ENCODE data around the gene BET1.

The BET1 gene

GRCh38 chr7:93958651-93959050, 45.5 kb downstream of the BET1 start:
- H3K4me3 ChIP-seq (ENCODE audit: low read depth, low read length) = no peak overlapping the region
- TF ChIP-seq POLR2A (IDR thresholded peaks at IDR 0.05; ENCODE audit: extremely low read depth, insufficient read length) = no peak
- TF ChIP-seq CTCF (IDR thresholded peaks at IDR 0.05; ENCODE audit: low read depth, low read length) = no peak
- no peak for TF ChIP-seq MYC (IDR thresholded peaks at IDR 0.05; ENCODE audit: low read depth, low read length)
- TF ChIP-seq MAX (IDR thresholded peaks at IDR 0.05; ENCODE audit: low read depth, low read length) = no peak
- DNase-seq (ENCODE audit: low read depth) = peak; percentile 6

- no peak overlapping the region for H3K4me3 ChIP-seq (ENCODE audit: low read depth, low read length)
- DNase-seq (ENCODE audit: low read depth) = no peak
- no peak for TF ChIP-seq POLR2A (IDR thresholded peaks at IDR 0.05; ENCODE audit: extremely low read depth, insufficient read length)
- no peak for TF ChIP-seq CTCF (IDR thresholded peaks at IDR 0.05; ENCODE audit: low read depth, low read length)
- no peak for TF ChIP-seq MAX (IDR thresholded peaks at IDR 0.05; ENCODE audit: low read depth, low read length)
- no peak for TF ChIP-seq MYC (IDR thresholded peaks at IDR 0.05; ENCODE audit: low read depth, low read length)
Measured at GRCh38 chr7:93958216-93958615, 45.9 kb downstream of the BET1 start.

- TF ChIP-seq CTCF (IDR thresholded peaks at IDR 0.05; ENCODE audit: low read depth, low read length) (no peak), POLR2A (IDR thresholded peaks at IDR 0.05; ENCODE audit: extremely low read depth, insufficient read length) (no peak), MYC (IDR thresholded peaks at IDR 0.05; ENCODE audit: low read depth, low read length) (no peak), MAX (IDR thresholded peaks at IDR 0.05; ENCODE audit: low read depth, low read length) (no peak)
- H3K4me3 ChIP-seq (ENCODE audit: low read depth, low read length) = no peak overlapping the region
- DNase-seq (ENCODE audit: low read depth) = no peak
Measured at GRCh38 chr7:93957767-93958166, 46.4 kb downstream of the BET1 start.

GRCh38 chr7:93955304-93955703, 48.9 kb downstream of the BET1 start:
- no peak for DNase-seq (ENCODE audit: low read depth)
- H3K4me3 ChIP-seq (ENCODE audit: low read depth, low read length) = no peak overlapping the region
- no peak for TF ChIP-seq MYC (IDR thresholded peaks at IDR 0.05; ENCODE audit: low read depth, low read length)
- no peak for TF ChIP-seq MAX (IDR thresholded peaks at IDR 0.05; ENCODE audit: low read depth, low read length)
- TF ChIP-seq CTCF (IDR thresholded peaks at IDR 0.05; ENCODE audit: low read depth, low read length) = no peak
- TF ChIP-seq POLR2A (IDR thresholded peaks at IDR 0.05; ENCODE audit: extremely low read depth, insufficient read length) = no peak

- DNase-seq (ENCODE audit: low read depth) = no peak
- H3K4me3 ChIP-seq (ENCODE audit: low read depth, low read length) = no peak overlapping the region
- TF ChIP-seq CTCF (IDR thresholded peaks at IDR 0.05; ENCODE audit: low read depth, low read length) (no peak), MAX (IDR thresholded peaks at IDR 0.05; ENCODE audit: low read depth, low read length) (no peak), MYC (IDR thresholded peaks at IDR 0.05; ENCODE audit: low read depth, low read length) (no peak), POLR2A (IDR thresholded peaks at IDR 0.05; ENCODE audit: extremely low read depth, insufficient read length) (no peak)
Measured at GRCh38 chr7:93949423-93949822, 54.7 kb downstream of the BET1 start.

- no peak for TF ChIP-seq POLR2A (IDR thresholded peaks at IDR 0.05; ENCODE audit: extremely low read depth, insufficient read length)
- TF ChIP-seq MYC (IDR thresholded peaks at IDR 0.05; ENCODE audit: low read depth, low read length) = no peak
- no peak for DNase-seq (ENCODE audit: low read depth)
- H3K4me3 ChIP-seq (ENCODE audit: low read depth, low read length) = no peak overlapping the region
Measured at GRCh38 chr7:93948873-93949272, 55.3 kb downstream of the BET1 start.
